Lower lobe of right lung (tissue), 2 donors: ENCODE data around the gene MEG3. TPM values are rescaled to one million over a fixed set of nuclear protein-coding genes. Genes with fewer than 3 reads are reported as not detected.

ENCODE experiments used
- ATAC-seq, 2 donors: fragments of 200-7000 bp; cut with Tn5 transposase; one replicate each; pipeline ENCODE4 v1.9.1; 2020 to 2022; ENCODE audit warnings: mild to moderate bottlenecking in 2 of 2, moderate library complexity in 2 of 2
- DNase-seq: peaks from one replicate; pipeline ENCODE4 v3.0.0-alpha.2; 2020
- H3K27ac ChIP-seq: fragments of 200-600 bp; one replicate; pipeline ENCODE4 v1.8.0; 2022
- H3K27me3 ChIP-seq: fragments of 200-600 bp; one replicate; pipeline ENCODE4 v1.8.0; 2022; ENCODE audit warnings: low read depth
- H3K36me3 ChIP-seq: fragments of 200-600 bp; one replicate; pipeline ENCODE4 v1.8.0; 2022; ENCODE audit warnings: mild to moderate bottlenecking
- H3K4me1 ChIP-seq: fragments of 200-600 bp; one replicate; pipeline ENCODE4 v1.8.0; 2022
- H3K4me3 ChIP-seq: fragments of 200-600 bp; one replicate; pipeline ENCODE4 v1.8.0; 2022; ENCODE audit warnings: mild to moderate bottlenecking
- H3K9me3 ChIP-seq: fragments of 200-600 bp; one replicate; pipeline ENCODE4 v1.8.0; 2022
- intact Hi-C: fragments of 100-400 bp; cut with DNase I; formaldehyde crosslinking; loops from one replicate; pipeline ENCODE4 v1.11.0; 2022
- total RNA-seq: library from RNA; stranded (reverse); fragmentation: NEBNext Ultra II Directional; extraction: Animal tissue kit (Norgen Biotek cat#: 25700); gene quantifications from one replicate; pipeline ENCODE4 v1.2.1, GENCODE V29; 2021
- TF ChIP-seq, protein P1 (sequence below): fragments of 200-600 bp; IDR thresholded peaks from one replicate; pipeline ENCODE4 v1.8.0; 2022; ENCODE audit warnings: antibody characterized with exemption, mild to moderate bottlenecking
- donor health status: DM: no; HTN: yes; CAD: no; lungs with severe emphysema.

The MEG3 gene
- total RNA-seq, 1 donor from 2014 or later = 16.6 TPM

- Histone ChIP-seq H3K4me1 (no peaks in the 10 kb centered on the region), H3K36me3 (no peaks in the 10 kb centered on the region), H3K27ac (no peak overlapping the region), H3K9me3 (no peaks in the 10 kb centered on the region), H3K4me3 (no peak overlapping the region), H3K27me3 (peaks cover 7% of the 10 kb centered on the region)
- ATAC-seq (no peak), DNase-seq (peak; percentile 24)
- TF ChIP-seq, protein P1, sequence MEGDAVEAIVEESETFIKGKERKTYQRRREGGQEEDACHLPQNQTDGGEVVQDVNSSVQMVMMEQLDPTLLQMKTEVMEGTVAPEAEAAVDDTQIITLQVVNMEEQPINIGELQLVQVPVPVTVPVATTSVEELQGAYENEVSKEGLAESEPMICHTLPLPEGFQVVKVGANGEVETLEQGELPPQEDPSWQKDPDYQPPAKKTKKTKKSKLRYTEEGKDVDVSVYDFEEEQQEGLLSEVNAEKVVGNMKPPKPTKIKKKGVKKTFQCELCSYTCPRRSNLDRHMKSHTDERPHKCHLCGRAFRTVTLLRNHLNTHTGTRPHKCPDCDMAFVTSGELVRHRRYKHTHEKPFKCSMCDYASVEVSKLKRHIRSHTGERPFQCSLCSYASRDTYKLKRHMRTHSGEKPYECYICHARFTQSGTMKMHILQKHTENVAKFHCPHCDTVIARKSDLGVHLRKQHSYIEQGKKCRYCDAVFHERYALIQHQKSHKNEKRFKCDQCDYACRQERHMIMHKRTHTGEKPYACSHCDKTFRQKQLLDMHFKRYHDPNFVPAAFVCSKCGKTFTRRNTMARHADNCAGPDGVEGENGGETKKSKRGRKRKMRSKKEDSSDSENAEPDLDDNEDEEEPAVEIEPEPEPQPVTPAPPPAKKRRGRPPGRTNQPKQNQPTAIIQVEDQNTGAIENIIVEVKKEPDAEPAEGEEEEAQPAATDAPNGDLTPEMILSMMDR = no peak
- intact Hi-C loops = no loop called here
Measured at GRCh38 chr14:100859781-100860180, 33.9 kb downstream of the MEG3 start.

- Histone ChIP-seq H3K4me3 (no peak overlapping the region), H3K27me3 (peaks cover 7% of the 10 kb centered on the region), H3K9me3 (no peaks in the 10 kb centered on the region), H3K4me1 (no peaks in the 10 kb centered on the region), H3K27ac (no peak overlapping the region), H3K36me3 (no peaks in the 10 kb centered on the region)
- intact Hi-C loops = no loop called here
- peak; percentile 36 for DNase-seq
- ATAC-seq = no peak
- TF ChIP-seq, protein P1 = no peak
Measured at GRCh38 chr14:100860556-100861187, 34.8 kb downstream of the MEG3 start.

- H3K4me3 ChIP-seq = no peak overlapping the region
- H3K9me3 ChIP-seq = no peaks in the 10 kb centered on the region
- H3K36me3 ChIP-seq = no peaks in the 10 kb centered on the region
- intact Hi-C loops = no loop called here
- DNase-seq (peak; percentile 30), ATAC-seq (no peak)
- TF ChIP-seq, protein P1 = no peak
- no peak overlapping the region for H3K27ac ChIP-seq
- no peaks in the 10 kb centered on the region for H3K4me1 ChIP-seq
- H3K27me3 ChIP-seq = peaks cover 7% of the 10 kb centered on the region
Measured at GRCh38 chr14:100861188-100861936, 35.4 kb downstream of the MEG3 start.

DNA sequence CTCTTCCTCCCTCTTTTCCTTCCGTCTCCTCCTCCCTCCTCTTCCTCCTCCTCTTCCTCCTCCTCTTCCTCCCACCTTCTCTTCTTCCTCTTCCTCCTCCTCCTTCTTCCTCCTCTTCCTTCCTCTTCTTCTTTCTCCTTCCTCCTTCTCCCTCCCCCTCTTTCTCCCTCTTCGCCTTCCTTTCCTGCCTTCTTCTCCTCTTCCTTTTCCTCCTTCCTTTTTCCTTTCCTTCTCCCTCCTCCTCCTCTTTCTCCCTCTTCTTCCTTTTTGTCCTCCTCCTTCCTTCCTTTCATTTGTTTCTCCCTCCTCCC is 36.0 kb downstream of the MEG3 start:
- H3K27me3 ChIP-seq = peaks cover 7% of the 10 kb centered on the region
- H3K9me3 ChIP-seq = no peaks in the 10 kb centered on the region
- ATAC-seq (no peak), DNase-seq (no peak)
- H3K4me1 ChIP-seq = no peaks in the 10 kb centered on the region
- no peaks in the 10 kb centered on the region for H3K36me3 ChIP-seq
- TF ChIP-seq, protein P1 = no peak
- intact Hi-C loops = no loop called here
- no peak overlapping the region for H3K4me3 ChIP-seq
- H3K27ac ChIP-seq = no peak overlapping the region

GRCh38 chr14:100862277-100862676 is 36.4 kb downstream of the MEG3 start:
- ATAC-seq = no peak
- no peak overlapping the region for H3K27ac ChIP-seq
- intact Hi-C loops = no loop called here

More at GRCh38 chr14:100862277-100862676, 36.4 kb downstream of the MEG3 start:
- TF ChIP-seq, protein P1 = no peak
- no peaks in the 10 kb centered on the region for H3K4me1 ChIP-seq
- H3K9me3 ChIP-seq = no peaks in the 10 kb centered on the region
- no peak overlapping the region for H3K4me3 ChIP-seq
- no peaks in the 10 kb centered on the region for H3K36me3 ChIP-seq
- peak; percentile 19 for DNase-seq
- peaks cover 7% of the 10 kb centered on the region for H3K27me3 ChIP-seq
